UCSD-AML1 (cell line): ENCODE data around the gene HCN2.

ENCODE experiments used
- DNase-seq: peaks from one replicate; lab custom pipeline; 2025; ENCODE audit not compliant: unreplicated experiment; lab: John Stamatoyannopoulos, UW

The HCN2 gene

GRCh38 chr19:589693-590395 is at the start of gene HCN2:
Gene HCN2 (plus strand): TSS chr19:589881. CDS start chr19:589946, 65 bp downstream.
- no peak for DNase-seq

GRCh38 chr19:540867-541637 is 48.6 kb upstream of the HCN2 start:
- no peak for DNase-seq

- DNase-seq: no peak
Observed at GRCh38 chr19:541699-542098, 48.0 kb upstream of the HCN2 start.

DNA sequence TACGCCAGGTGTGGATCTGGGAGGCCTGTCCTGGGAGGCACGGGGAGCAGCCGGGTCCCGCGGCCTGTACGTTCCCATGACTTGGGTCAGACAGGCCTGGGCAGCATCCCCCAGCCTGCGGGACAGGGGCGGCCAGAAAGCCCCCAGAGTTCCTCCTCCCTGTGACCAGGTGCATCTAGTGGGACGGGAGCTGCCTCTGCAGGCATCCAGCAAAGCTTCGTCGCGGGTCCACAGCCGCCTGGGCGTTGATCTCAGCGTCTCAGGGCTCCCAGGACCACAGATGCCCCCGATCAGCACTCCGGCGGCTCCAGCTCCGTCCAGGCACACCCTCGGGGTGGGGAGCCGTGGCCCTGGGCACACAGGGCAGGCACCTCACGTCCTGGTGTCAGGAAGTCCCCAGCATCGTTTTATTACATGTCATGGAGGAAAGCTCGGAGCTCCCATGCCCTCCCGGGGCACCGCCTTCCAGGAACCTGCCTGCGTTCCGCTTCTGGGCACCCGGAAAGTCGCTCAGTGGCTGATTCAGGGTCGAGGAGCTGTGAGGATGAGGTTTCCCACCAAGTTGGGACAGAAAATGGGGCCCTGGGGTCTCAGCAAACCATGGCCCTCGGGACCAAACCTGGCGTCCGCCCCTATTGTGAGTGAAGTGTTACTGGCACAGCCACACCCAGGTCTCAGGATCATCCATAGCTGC is 47.4 kb upstream of the HCN2 start:
- DNase-seq: no peak

DNA sequence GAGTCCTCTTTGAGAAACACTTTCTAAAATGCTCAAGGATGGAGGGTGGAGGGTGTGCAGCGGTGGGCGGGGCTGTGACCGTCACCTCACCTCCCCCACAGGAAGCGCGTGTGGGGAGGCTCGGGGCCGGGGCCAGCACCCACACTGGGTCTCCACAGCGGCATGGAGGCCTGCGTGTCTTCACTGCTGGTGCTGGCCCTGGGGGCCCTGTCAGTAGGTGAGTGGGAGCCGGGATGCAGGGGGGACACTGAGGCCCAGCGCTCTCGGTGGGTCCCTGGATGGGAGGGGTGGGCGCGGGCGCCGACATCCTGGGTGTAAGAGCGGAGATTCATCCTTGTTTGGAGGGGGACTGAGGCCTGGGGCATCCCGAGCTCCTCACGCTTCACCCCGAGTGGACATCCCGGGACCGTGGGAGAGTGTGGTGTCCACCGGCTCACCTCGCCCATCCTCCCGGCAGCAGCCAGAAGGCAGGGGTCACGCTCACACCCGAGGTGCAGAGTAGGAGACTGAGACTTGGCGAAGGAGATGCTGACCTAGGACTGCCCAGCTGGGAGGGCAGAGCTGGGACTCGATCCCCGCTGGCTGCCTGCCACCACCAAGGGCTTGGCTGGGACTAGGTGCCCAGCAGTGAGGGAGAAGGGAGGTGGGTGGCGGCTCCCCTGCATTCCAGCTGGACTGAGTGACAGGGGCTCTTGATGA is 45.6 kb upstream of the HCN2 start, which contains the start of gene GZMM:
GZMM (plus strand) TSS at position 144 of the 699 bp plus-strand sequence; CDS start at position 163, 19 bp downstream.
- DNase-seq: no peak

- no peak for DNase-seq
Observed at GRCh38 chr19:547117-547516, 42.6 kb upstream of the HCN2 start.

GRCh38 chr19:547836-548720 is 41.6 kb upstream of the HCN2 start:
- DNase-seq: no peak

DNA sequence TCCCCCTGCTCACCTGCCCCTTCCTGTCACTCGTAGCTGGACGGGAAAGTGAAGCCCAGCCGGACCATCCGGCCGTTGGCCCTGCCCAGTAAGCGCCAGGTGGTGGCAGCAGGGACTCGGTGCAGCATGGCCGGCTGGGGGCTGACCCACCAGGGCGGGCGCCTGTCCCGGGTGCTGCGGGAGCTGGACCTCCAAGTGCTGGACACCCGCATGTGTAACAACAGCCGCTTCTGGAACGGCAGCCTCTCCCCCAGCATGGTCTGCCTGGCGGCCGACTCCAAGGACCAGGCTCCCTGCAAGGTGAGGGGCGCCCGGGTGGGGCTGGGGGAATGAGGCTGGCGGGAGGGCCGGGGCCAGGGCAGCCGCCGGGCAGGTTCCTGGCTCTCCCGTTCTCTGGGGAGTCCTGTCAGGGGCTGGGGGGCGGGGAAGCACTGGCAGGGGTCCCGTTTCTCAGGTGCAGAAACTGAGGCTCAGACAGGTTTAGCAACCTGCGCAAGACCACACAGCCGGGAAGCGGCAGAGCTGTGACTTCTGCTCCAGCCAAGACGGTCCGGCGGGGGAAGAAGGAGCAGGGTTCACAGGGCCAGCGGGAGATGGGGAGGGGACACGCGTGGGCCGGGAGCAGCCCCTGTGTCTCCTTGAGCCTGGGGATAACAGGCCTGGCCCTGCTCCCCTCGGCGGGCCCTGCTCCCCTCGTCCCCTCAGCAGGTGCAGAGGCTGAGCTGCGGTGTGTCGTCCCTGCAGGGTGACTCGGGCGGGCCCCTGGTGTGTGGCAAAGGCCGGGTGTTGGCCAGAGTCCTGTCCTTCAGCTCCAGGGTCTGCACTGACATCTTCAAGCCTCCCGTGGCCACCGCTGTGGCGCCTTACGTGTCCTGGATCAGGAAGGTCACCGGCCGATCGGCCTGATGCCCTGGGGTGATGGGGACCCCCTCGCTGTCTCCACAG is 40.5 kb upstream of the HCN2 start:
- no peak for DNase-seq

- DNase-seq: no peak
Observed at GRCh38 chr19:554817-555216, 34.9 kb upstream of the HCN2 start.

- DNase-seq: no peak
Observed at GRCh38 chr19:555474-555808, 34.2 kb upstream of the HCN2 start.

DNA sequence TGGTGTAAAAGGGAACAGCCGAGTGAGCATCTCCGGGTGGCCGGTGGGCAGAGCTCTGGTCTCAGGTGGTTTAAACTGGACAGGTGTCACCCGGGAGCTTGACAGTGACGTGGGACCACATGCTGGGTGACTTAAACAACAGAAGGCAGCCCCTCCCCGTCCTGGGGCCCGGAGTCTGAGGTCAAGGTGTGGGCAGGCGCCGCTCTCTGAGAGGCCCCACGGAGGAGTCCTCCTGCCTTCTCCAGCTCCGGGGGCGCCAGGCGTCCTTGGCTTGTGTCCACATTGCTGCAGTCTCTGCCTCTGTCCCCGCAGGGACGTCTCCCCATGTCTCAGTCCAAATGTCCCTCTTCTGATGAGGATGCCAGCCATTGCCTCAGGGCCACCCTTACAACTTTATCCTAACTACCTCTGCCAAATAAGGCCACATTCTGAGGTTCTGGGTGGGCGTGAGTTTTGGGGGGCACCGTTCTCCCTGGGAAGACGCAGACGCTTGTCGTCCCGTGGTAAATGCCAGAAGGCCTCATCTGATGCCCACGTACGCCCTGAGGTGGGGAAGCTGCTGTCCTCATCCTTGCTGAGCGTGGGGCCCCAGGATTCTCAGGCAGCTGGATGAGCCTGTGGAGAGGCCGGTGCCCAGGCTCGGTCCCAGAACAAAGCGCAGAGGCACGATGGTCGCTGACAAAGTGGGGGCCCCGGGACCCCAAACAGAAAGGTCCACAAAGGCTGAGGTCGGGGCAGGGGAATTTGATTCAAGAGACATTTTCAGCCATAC is 32.9 kb upstream of the HCN2 start:
- no peak for DNase-seq

GRCh38 chr19:558770-559439 is 30.8 kb upstream of the HCN2 start:
- DNase-seq: no peak

- DNase-seq: no peak
Observed at GRCh38 chr19:560121-560520, 29.6 kb upstream of the HCN2 start.

GRCh38 chr19:566403-566802 is 23.3 kb upstream of the HCN2 start:
- no peak for DNase-seq

DNA sequence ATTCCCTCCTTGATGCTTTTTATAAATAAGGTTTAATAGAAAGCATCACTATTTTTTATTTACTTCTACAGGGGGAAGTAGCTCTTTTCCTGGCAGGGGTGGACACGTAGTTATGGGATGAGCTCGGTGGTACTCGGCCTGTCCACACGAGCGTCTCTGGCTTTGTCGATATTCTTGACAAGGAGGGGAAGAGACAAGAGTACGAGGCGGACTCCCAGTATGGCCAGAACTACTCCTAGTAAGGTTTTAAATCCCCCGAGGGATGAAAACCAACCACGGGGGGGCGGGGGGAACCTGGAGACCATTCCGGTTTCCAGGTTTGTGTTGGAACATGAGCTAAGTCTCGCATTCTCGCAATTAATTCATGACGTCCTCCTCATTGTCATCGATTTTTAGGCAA is 22.8 kb upstream of the HCN2 start:
- no peak for DNase-seq

- no peak for DNase-seq
Observed at GRCh38 chr19:567296-567900, 22.3 kb upstream of the HCN2 start.

DNA sequence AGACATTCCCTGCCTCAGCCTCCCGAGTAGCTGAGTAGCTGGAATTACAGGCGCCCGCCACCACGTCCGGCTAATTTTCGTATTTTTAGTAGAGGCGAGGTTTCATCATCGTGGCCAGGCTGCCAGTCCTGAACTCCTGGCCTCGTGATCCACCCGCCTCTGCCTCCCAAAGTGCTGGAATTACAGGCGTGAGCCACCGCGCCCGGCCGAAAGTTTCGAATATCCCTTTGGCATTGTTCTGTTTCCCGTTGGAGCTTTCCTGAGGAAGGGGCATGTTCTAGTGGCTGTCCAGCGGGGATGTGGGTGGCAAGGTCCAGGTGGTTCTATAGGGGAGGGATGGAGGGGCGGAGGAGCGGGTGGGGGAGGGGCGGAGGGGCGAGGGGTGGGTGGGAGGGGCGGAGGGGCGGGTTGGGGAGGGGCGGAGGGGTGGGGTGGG is 19.4 kb upstream of the HCN2 start:
- DNase-seq: no peak
